Activated CD8-positive, alpha-beta T cell treated with anti-CD3 and anti-CD28 coated beads for 36 hours (primary cell): ENCODE data around the gene NDUFA7. TPM values are rescaled to one million over a fixed set of nuclear protein-coding genes. Genes with fewer than 3 reads are reported as not detected.
A peak's percentile ranks its signal among the peaks of the same experiment; 100 is the strongest.

Experiments
- ATAC-seq: fragments of 200-7000 bp; cut with Tn5 transposase; one replicate; pipeline ENCODE4 v1.10.0; 2021; ENCODE audit warnings: mild to moderate bottlenecking, moderate library complexity
- CTCF ChIA-PET: fragments of 350-600 bp; sonication (Branson Sonifier 250); formaldehyde crosslinking; loops from one replicate; lab custom pipeline; 2021; ENCODE audit warnings: antibody characterized with exemption; lab: Charles Lee
- POLR2A ChIA-PET: fragments of 350-600 bp; sonication (Branson Sonifier 250); formaldehyde crosslinking; loops from one replicate; lab custom pipeline; 2021; ENCODE audit warnings: antibody characterized with exemption; lab: Charles Lee
- DNase-seq: peaks from one replicate; pipeline ENCODE4 v3.0.0-alpha.2; 2020
- H3K27ac Mint-ChIP-seq: one replicate; pipeline ENCODE4 v1.8.0; 2021; ENCODE audit warnings: mild to moderate bottlenecking, mixed read lengths
- H3K27me3 Mint-ChIP-seq: one replicate; pipeline ENCODE4 v1.8.0; 2021; ENCODE audit warnings: mixed read lengths
- H3K36me3 Mint-ChIP-seq: one replicate; pipeline ENCODE4 v1.8.0; 2021; ENCODE audit warnings: low read depth, mixed read lengths
- H3K4me1 Mint-ChIP-seq: one replicate; pipeline ENCODE4 v1.8.0; 2021; ENCODE audit warnings: low read depth, mixed read lengths
- H3K4me3 Mint-ChIP-seq: one replicate; pipeline ENCODE4 v1.8.0; 2021; ENCODE audit warnings: mild to moderate bottlenecking, moderate library complexity, mixed read lengths
- H3K9me3 Mint-ChIP-seq: one replicate; pipeline ENCODE4 v1.8.0; 2021; ENCODE audit warnings: mixed read lengths
- intact Hi-C: fragments of 100-400 bp; cut with micrococcal nuclease; formaldehyde crosslinking; loops from one replicate; pipeline ENCODE4 v1.10.0; 2022
- total RNA-seq, 2 experiments: library from RNA; stranded (reverse); gene quantifications; one replicate each; pipeline ENCODE4 v1.2.3, GENCODE V29; 2021
- TF ChIP-seq, protein P1 (sequence below): fragments of 200-600 bp; IDR thresholded peaks from one replicate; pipeline ENCODE4 v1.8.0; 2022; ENCODE audit warnings: antibody characterized with exemption, mild to moderate bottlenecking

The NDUFA7 gene
- total RNA-seq, 2 experiments from 2014 or later: 72.2 to 84.3 TPM

DNA sequence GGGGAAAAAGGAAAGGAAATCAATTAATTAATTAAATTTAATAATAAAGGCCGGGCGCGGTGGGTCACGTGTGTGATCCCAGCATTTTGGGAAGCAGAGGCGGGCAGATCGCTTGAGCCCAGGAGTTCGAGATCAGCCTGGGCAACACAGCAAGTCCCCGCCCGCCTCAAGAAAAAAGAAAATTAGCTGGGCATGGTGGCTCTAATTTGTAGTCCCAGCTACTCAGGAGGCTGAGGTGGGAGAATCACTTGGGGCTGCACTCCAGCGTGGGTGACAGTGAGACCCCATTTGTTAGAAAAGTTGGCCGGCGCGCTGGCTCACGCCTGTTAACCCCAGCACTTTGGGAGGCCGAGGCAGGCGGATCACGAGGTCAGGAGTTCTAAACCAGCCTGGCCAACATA is 12.3 kb downstream of the NDUFA7 start:
- DNase-seq (no peak), ATAC-seq (no peak)
- intact Hi-C loops: loop anchor here (5.0 kb wide), 1 partner anchor 42 kb away; no protein-coding TSS in a partner anchor
- Mint-ChIP-seq H3K4me1 (peaks cover 34% of the 10 kb centered on the region), H3K36me3 (peaks cover 33% of the 10 kb centered on the region), H3K9me3 (no peaks in the 10 kb centered on the region), H3K27me3 (no peaks in the 10 kb centered on the region), H3K4me3 (peak overlapping the region; percentile 99), H3K27ac (peak overlapping the region; percentile 96)
- ChIA-PET POLR2A (interaction anchor here (1.0 to 2.8 kb wide), 3 partner anchors 9 to 15 kb away, joined by 3 to 16 read pairs (median 5); partner anchors contain the start of genes NDUFA7 and RPS28), CTCF (interaction anchor here (1.2 kb wide), 1 partner anchor 10 kb away, joined by 3 read pairs; no protein-coding TSS in a partner anchor)
- TF ChIP-seq, protein P1, sequence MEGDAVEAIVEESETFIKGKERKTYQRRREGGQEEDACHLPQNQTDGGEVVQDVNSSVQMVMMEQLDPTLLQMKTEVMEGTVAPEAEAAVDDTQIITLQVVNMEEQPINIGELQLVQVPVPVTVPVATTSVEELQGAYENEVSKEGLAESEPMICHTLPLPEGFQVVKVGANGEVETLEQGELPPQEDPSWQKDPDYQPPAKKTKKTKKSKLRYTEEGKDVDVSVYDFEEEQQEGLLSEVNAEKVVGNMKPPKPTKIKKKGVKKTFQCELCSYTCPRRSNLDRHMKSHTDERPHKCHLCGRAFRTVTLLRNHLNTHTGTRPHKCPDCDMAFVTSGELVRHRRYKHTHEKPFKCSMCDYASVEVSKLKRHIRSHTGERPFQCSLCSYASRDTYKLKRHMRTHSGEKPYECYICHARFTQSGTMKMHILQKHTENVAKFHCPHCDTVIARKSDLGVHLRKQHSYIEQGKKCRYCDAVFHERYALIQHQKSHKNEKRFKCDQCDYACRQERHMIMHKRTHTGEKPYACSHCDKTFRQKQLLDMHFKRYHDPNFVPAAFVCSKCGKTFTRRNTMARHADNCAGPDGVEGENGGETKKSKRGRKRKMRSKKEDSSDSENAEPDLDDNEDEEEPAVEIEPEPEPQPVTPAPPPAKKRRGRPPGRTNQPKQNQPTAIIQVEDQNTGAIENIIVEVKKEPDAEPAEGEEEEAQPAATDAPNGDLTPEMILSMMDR: no peak

DNA sequence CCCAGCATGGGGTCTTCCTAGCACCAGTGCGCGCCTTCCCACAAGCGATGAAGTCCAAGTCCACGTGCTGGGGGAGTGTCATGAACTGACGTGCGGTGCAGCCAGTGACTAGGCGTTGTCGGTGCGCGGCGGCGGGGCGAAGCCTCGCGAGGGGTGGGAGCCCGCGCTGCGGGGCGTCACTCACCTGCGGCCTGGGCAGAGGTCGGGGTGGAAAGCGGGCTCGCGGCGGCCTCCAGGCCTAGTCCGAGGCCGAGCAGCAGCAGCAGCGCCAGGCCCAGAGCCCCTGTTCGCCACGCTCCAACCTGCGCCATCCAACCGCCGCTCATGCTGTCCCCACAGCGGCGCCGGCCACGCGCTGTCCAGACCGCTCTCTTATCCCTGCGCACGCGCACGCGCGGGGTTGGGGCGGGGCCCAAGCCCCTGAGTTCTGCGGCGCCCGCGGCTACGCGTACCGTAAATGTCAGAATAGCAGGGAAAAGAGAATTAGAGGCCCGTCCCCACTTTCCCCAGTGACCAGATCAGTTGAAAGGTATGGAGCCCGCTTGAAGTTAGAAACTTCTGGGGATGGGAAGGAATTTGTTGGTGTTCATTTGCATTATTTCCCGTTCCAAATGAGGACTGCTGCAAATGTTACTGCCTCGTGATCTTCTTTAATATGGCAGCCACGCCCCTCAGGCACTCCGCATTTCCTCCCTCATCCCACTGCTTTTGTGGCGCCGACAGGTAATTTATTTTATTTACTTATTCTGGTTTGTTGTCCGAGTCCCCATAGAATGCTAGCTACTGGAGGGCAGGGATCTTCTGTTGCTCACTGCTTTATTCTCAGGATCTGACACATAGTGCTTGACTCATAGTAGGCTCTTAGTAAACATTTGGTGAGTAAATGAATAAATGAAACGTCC is 13.0 kb downstream of the NDUFA7 start, which contains the start of gene CD320:
CD320 (minus strand) TSS at position 394 of the 902 bp plus-strand sequence; CDS start at position 326, 68 bp downstream.
- Mint-ChIP-seq H3K4me1 (peaks cover 34% of the 10 kb centered on the region), H3K36me3 (peaks cover 33% of the 10 kb centered on the region), H3K27ac (peak within 1 kb of the TSS; percentile 96), H3K27me3 (no peaks in the 10 kb centered on the region), H3K4me3 (peak within 1 kb of the TSS; percentile 99), H3K9me3 (no peaks in the 10 kb centered on the region)
- TF ChIP-seq, protein P1: no peak
- ATAC-seq: peak; percentile 91
- ChIA-PET POLR2A (interaction anchor here (1.0 to 2.8 kb wide), 3 partner anchors 10 to 16 kb away, joined by 3 to 16 read pairs (median 5); partner anchors contain the start of genes NDUFA7 and RPS28), CTCF (interaction anchor here (1.2 kb wide), 1 partner anchor 10 kb away, joined by 3 read pairs; no protein-coding TSS in a partner anchor)
- intact Hi-C loops: loop anchor here (5.0 kb wide), 1 partner anchor 41 kb away; no protein-coding TSS in a partner anchor
- DNase-seq: peak; percentile 90

DNA sequence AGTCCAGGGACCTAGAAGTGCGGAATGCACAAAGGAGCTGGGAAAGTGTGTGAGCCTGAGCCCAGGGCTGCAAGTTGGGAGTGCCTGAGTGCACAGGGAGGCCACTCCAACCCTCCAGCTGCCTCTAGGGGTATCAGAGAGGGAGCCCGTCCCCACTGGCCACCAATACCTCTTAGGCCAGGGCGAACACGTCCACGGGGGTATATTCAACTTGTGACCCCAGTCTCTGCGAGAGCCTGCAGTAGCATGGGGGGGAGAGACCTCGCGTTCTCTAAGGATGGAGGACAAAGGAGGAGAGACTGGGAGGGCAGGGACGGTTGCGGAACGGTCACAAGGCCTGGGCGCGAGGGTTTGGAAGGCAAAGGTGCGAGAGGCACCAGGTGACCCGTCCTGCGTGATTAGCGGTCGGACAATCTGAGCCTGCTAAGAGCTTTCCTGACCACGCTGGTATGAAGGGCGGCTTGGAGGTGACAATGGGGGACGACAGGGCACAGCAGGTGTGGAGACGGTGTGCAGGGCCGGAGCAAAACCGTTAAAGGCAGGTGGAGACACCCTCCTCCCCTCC is 13.7 kb downstream of the NDUFA7 start:
- TF ChIP-seq, protein P1: no peak
- Mint-ChIP-seq H3K4me1 (peaks cover 34% of the 10 kb centered on the region), H3K9me3 (no peaks in the 10 kb centered on the region), H3K36me3 (peaks cover 33% of the 10 kb centered on the region), H3K27ac (peak overlapping the region; percentile 96), H3K4me3 (peak overlapping the region; percentile 99), H3K27me3 (no peaks in the 10 kb centered on the region)
- DNase-seq (no peak), ATAC-seq (no peak)
- intact Hi-C loops: loop anchor here (5.0 kb wide), 1 partner anchor 40 kb away; no protein-coding TSS in a partner anchor
- ChIA-PET CTCF (no interaction called here), POLR2A (interaction anchor here (0.8 to 2.8 kb wide), 3 partner anchors 9 to 16 kb away, joined by 3 to 16 read pairs (median 3); partner anchors contain the start of genes NDUFA7 and RPS28)

DNA sequence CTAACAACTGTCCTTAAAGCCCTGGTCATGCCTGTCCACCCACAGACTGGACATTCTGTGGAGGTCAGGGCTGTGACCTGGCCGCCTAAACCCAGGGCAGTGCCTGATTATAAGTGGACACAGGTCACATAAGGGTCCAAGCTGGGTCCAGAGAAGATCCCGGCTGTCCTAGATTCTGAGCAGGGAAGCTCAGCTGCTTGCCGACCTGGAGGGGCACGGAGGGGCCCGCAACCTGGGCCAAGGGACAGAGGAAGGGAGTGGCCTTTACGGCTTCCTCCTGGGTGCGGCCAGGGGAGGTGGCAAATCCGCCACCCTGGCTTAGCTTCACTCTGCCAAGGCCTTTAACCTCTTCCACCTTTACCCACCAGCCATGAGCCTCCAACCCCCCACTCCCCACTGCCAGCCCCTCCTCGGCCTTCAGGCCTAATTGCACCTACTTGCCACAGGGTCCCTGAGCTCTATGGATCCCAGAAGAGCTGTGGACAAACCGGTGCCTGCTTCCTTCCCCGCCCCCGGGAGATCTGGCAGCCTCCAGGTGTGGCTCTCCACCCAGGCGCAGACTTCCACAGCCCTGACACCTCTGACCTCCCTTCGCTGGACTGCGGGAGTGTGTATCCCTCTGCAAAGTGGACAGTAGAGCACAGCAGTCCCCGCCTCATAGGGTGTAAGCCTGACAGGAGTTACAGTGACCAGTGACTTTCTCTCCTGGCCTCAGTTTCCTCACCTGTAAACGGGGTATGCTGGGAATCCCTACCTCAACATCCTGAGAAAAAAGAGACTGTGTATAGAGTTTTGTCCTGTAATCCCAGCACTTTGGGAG is 14.7 kb downstream of the NDUFA7 start:
- DNase-seq: no peak
- no peaks in the 10 kb centered on the region for H3K27me3 Mint-ChIP-seq
- POLR2A ChIA-PET: interaction anchor here (0.8 to 2.8 kb wide), 4 partner anchors 10 to 17 kb away, joined by 3 to 16 read pairs (median 4); partner anchors contain the start of genes NDUFA7 and RPS28

More for the DNA sequence above, 14.7 kb downstream of the NDUFA7 start:
- intact Hi-C loops: loop anchor here (5.0 kb wide), 1 partner anchor 39 kb away; no protein-coding TSS in a partner anchor
- ATAC-seq: no peak
- H3K4me1 Mint-ChIP-seq: peaks cover 34% of the 10 kb centered on the region
- CTCF ChIA-PET: no interaction called here
- peaks cover 33% of the 10 kb centered on the region for H3K36me3 Mint-ChIP-seq
- no peaks in the 10 kb centered on the region for H3K9me3 Mint-ChIP-seq
- TF ChIP-seq, protein P1: no peak
- H3K4me3 Mint-ChIP-seq: peak overlapping the region; percentile 99
- H3K27ac Mint-ChIP-seq: peak overlapping the region; percentile 96
